Vagina (tissue), 2 donors: ENCODE measurements around the gene CFAP52.

Experiments
- POLR2A ChIP-seq, 2 donors: fragments of 450-650 bp; IDR thresholded peaks; one replicate each; pipeline ENCODE4 v1.6.1; 2017; ENCODE audit warnings: antibody characterized with exemption in 2 of 2, mild to moderate bottlenecking in 2 of 2, moderate library complexity in 2 of 2
- POLR2AphosphoS5 ChIP-seq, 2 donors: sonication (generic); formaldehyde crosslinking; IDR thresholded peaks; one replicate each; pipeline ENCODE4 v1.9.0; 2017; ENCODE audit warnings: antibody characterized with exemption in 2 of 2, mild to moderate bottlenecking in 2 of 2, low read depth in 1 of 2; ENCODE audit not compliant: insufficient read depth in 1 of 2
- TF ChIP-seq, protein P1 (sequence below), 3 experiments: fragments of 450-650 bp in 2 of 3; fragments of 200-600 bp in 1 of 3; sonication (generic) in 1 of 3; IDR thresholded peaks; one replicate each; pipeline ENCODE4 v1.5.1; 2017 to 2019; ENCODE audit warnings: antibody characterized with exemption in 3 of 3, mild to moderate bottlenecking in 2 of 3, moderate library complexity in 2 of 3

- TF ChIP-seq, protein P1, sequence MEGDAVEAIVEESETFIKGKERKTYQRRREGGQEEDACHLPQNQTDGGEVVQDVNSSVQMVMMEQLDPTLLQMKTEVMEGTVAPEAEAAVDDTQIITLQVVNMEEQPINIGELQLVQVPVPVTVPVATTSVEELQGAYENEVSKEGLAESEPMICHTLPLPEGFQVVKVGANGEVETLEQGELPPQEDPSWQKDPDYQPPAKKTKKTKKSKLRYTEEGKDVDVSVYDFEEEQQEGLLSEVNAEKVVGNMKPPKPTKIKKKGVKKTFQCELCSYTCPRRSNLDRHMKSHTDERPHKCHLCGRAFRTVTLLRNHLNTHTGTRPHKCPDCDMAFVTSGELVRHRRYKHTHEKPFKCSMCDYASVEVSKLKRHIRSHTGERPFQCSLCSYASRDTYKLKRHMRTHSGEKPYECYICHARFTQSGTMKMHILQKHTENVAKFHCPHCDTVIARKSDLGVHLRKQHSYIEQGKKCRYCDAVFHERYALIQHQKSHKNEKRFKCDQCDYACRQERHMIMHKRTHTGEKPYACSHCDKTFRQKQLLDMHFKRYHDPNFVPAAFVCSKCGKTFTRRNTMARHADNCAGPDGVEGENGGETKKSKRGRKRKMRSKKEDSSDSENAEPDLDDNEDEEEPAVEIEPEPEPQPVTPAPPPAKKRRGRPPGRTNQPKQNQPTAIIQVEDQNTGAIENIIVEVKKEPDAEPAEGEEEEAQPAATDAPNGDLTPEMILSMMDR (IDR thresholded peaks at IDR 0.05) = no peak
- no peak for TF ChIP-seq POLR2AphosphoS5 (IDR thresholded peaks at IDR 0.05; ENCODE audit: insufficient read depth in 1 of 2, low read depth in 1 of 2)
- no peak for TF ChIP-seq POLR2A (IDR thresholded peaks at IDR 0.05)
Observed at GRCh38 chr17:9577373-9577709, 899 bp downstream of the CFAP52 start.
